Gastrocnemius medialis (tissue), 4 donors: ENCODE results near the gene OPA1. TPM values are rescaled to one million over a fixed set of nuclear protein-coding genes. Genes with fewer than 3 reads are reported as not detected.

ENCODE experiments used
- ATAC-seq, 2 donors: fragments of 150-250 bp; one replicate each; pipeline ENCODE4 v1.9.1; 2016
- DNase-seq, 2 donors: peaks; one replicate each; pipeline ENCODE4 v3.0.0-alpha.2; 2019
- H3K27ac ChIP-seq, 4 donors: fragments of 200-600 bp; sonication (generic); 1 replicate in 1 of 4; 2 replicates in 3 of 4; pipeline ENCODE4 v1.5.1; 2016 to 2018; ENCODE audit warnings: mild to moderate bottlenecking in 2 of 4, moderate library complexity in 1 of 4
- H3K27me3 ChIP-seq, 3 donors: fragments of 200-600 bp; sonication (generic) in 2 of 3; 1 replicate in 1 of 3; 2 replicates in 2 of 3; pipeline versions ENCODE4 v1.5.1 to v1.6.0; 2016 to 2019; ENCODE audit warnings: mild to moderate bottlenecking in 1 of 3, moderate library complexity in 1 of 3
- H3K36me3 ChIP-seq, 2 donors: fragments of 200-600 bp; sonication (generic) in 1 of 2; one replicate each; pipeline ENCODE4 v1.5.1; 2017 to 2018
- H3K4me1 ChIP-seq, 2 donors: fragments of 200-600 bp; sonication (generic) in 1 of 2; one replicate each; pipeline ENCODE4 v1.5.1; 2016 to 2017; ENCODE audit warnings: mild to moderate bottlenecking in 2 of 2
- H3K4me3 ChIP-seq, 4 donors: fragments of 200-600 bp; sonication (generic) in 3 of 4; 1 replicate in 1 of 4; 2 replicates in 3 of 4; pipeline ENCODE4 v1.5.1; 2016 to 2019; ENCODE audit warnings: mild to moderate bottlenecking in 2 of 4
- H3K9me3 ChIP-seq, 3 donors: fragments of 200-600 bp; sonication (generic) in 2 of 3; 1 replicate in 1 of 3; 2 replicates in 2 of 3; pipeline ENCODE4 v1.5.1; 2016 to 2019
- CTCF ChIP-seq, 5 experiments: fragments of 450-650 bp in 3 of 5; fragments of 200-600 bp in 2 of 5; sonication (generic) in 2 of 5; IDR thresholded peaks in 4 of 5; conservative IDR thresholded peaks in 1 of 5; 1 replicate in 4 of 5; 2 replicates in 1 of 5; pipeline ENCODE4 v1.5.1; 2016 to 2019; ENCODE audit warnings: antibody characterized with exemption in 5 of 5, mild to moderate bottlenecking in 3 of 5, moderate library complexity in 3 of 5
- POLR2A ChIP-seq, 2 donors: fragments of 450-650 bp; IDR thresholded peaks; one replicate each; pipeline ENCODE4 v1.6.1; 2017; ENCODE audit warnings: antibody characterized with exemption in 2 of 2, mild to moderate bottlenecking in 2 of 2, moderate library complexity in 2 of 2
- in situ Hi-C, 4 donors: fragments of 200-750 bp; cut with MboI; loops; one replicate each; pipeline versions ENCODE4 v1.15.0 to v1.8.0; 2017; ENCODE audit warnings: low sequenced_read_pairs in 4 of 4
- intact Hi-C: fragments of 100-400 bp; cut with DNase I; formaldehyde crosslinking; loops from one replicate; pipeline ENCODE4 v1.15.1; 2023; ENCODE audit warnings: low total_unique reads
- total RNA-seq, 4 donors: library from RNA; depleted of rRNA; stranded (reverse); fragments of >200 nt; gene quantifications; one replicate each; pipeline versions ENCODE4 v1.1.0 to v1.2.3, GENCODE V29; 2016

The OPA1 gene
- total RNA-seq, 4 donors from 2014 or later = 59.8 to 78.2 (median 72.2) TPM

- H3K4me1 ChIP-seq = no peaks in the 10 kb centered on the region
- no peak for DNase-seq
- intact Hi-C loops (no loop called here), in situ Hi-C loops (no loop called here)
- no peak overlapping the region for H3K27ac ChIP-seq
- H3K36me3 ChIP-seq = peaks cover 5 to 49% of the 10 kb centered on the region in 2 donors
- H3K9me3 ChIP-seq = no peaks in the 10 kb centered on the region
- H3K27me3 ChIP-seq = no peaks in the 10 kb centered on the region
- no peak overlapping the region for H3K4me3 ChIP-seq
- ATAC-seq = no peak
- TF ChIP-seq POLR2A (IDR thresholded peaks at IDR 0.05) (no peak), CTCF (IDR thresholded peaks at IDR 0.05 in 4 of 5, conservative IDR thresholded peaks at IDR 0.05 in 1 of 5) (no peak)
Measured at GRCh38 chr3:193617628-193618027, 24.6 kb downstream of the OPA1 start.

DNA sequence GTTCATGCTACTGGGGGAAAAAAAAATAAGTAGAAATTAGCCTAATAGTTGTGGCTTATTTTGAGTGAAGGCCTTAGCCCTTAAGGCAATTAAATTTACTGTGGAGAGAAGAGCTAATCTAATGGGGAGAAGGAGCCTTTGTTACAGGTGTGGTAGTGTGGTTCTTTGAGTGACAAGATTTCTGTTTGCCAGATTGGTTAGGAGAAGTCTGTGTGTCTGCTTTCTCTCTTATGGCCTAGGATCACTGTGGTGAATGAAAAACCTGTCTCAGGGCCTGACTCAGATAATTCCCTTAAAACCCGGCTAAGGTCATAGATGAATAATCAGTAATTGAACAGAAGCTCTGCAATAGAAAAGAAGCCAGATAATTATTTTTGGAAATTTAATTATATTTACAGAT, 27.0 kb downstream of the OPA1 start:
- in situ Hi-C loops (no loop called here), intact Hi-C loops (no loop called here)
- Histone ChIP-seq H3K4me3 (no peak overlapping the region), H3K36me3 (peaks cover 5 to 49% of the 10 kb centered on the region in 2 donors), H3K4me1 (no peaks in the 10 kb centered on the region), H3K9me3 (no peaks in the 10 kb centered on the region), H3K27me3 (no peaks in the 10 kb centered on the region), H3K27ac (no peak overlapping the region)
- ATAC-seq = no peak
- no peak for DNase-seq
- TF ChIP-seq POLR2A (IDR thresholded peaks at IDR 0.05) (no peak), CTCF (IDR thresholded peaks at IDR 0.05 in 4 of 5, conservative IDR thresholded peaks at IDR 0.05 in 1 of 5) (no peak)

- Histone ChIP-seq H3K36me3 (peaks cover 5 to 47% of the 10 kb centered on the region in 2 donors), H3K9me3 (no peaks in the 10 kb centered on the region), H3K4me3 (no peak overlapping the region), H3K27ac (no peak overlapping the region), H3K27me3 (no peaks in the 10 kb centered on the region), H3K4me1 (no peaks in the 10 kb centered on the region)
- TF ChIP-seq POLR2A (IDR thresholded peaks at IDR 0.05) (no peak), CTCF (IDR thresholded peaks at IDR 0.05 in 4 of 5, conservative IDR thresholded peaks at IDR 0.05 in 1 of 5) (no peak)
- in situ Hi-C loops = no loop called here
- DNase-seq (no peak), ATAC-seq (no peak)
- intact Hi-C loops = no loop called here
Measured at GRCh38 chr3:193620650-193621049, 27.6 kb downstream of the OPA1 start.

DNA sequence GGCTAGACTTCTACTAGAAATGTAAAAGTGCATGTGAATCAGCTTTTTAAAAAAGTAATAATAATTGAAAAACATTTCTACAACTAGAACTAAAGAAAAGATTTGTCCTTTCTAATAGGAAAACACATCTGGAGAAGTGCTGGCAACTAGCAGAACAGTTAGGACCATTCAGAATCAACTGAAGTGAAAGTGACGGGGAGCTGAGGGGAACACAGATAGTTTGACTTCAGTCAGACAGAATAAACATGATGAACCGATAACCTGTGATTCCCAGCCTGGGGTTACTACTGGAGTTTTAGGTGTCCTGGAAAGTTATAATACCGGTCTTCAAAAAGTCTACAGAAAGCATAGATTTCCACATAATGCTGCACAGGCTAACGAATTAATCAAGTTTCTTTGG, 28.1 kb downstream of the OPA1 start:
- Histone ChIP-seq H3K4me1 (no peaks in the 10 kb centered on the region), H3K36me3 (peaks cover 5 to 47% of the 10 kb centered on the region in 2 donors), H3K27ac (no peak overlapping the region), H3K4me3 (no peak overlapping the region), H3K9me3 (no peaks in the 10 kb centered on the region), H3K27me3 (no peaks in the 10 kb centered on the region)
- in situ Hi-C loops (no loop called here), intact Hi-C loops (no loop called here)
- no peak for TF ChIP-seq CTCF (IDR thresholded peaks at IDR 0.05 in 4 of 5, conservative IDR thresholded peaks at IDR 0.05 in 1 of 5)
- TF ChIP-seq POLR2A (IDR thresholded peaks at IDR 0.05) = no peak
- DNase-seq (no peak), ATAC-seq (no peak)

- Histone ChIP-seq H3K4me1 (no peaks in the 10 kb centered on the region), H3K27ac (no peak overlapping the region), H3K9me3 (no peaks in the 10 kb centered on the region), H3K27me3 (no peaks in the 10 kb centered on the region), H3K4me3 (no peak overlapping the region), H3K36me3 (peaks cover 0 to 36% of the 10 kb centered on the region in 2 donors)
- in situ Hi-C loops (no loop called here), intact Hi-C loops (no loop called here)
- ATAC-seq (no peak), DNase-seq (no peak)
- no peak for TF ChIP-seq CTCF (IDR thresholded peaks at IDR 0.05 in 4 of 5, conservative IDR thresholded peaks at IDR 0.05 in 1 of 5)
- TF ChIP-seq POLR2A (IDR thresholded peaks at IDR 0.05) = no peak
Measured at GRCh38 chr3:193630005-193630404, 37.0 kb downstream of the OPA1 start.
